Breast epithelium (tissue), 3 donors: ENCODE data around the gene TEAD4.

Experiments used
- POLR2A ChIP-seq: fragments of 450-650 bp; IDR thresholded peaks from one replicate; pipeline ENCODE4 v1.6.1; 2016; ENCODE audit warnings: antibody characterized with exemption, mild to moderate bottlenecking, moderate library complexity
- POLR2AphosphoS5 ChIP-seq, 3 donors: sonication (generic); formaldehyde crosslinking; IDR thresholded peaks; one replicate each; pipeline ENCODE4 v1.6.1; 2017; ENCODE audit warnings: antibody characterized with exemption in 3 of 3
- TF ChIP-seq, protein P1 (sequence below), 3 donors: fragments of 450-650 bp; IDR thresholded peaks; one replicate each; pipeline ENCODE4 v1.5.1; 2016 to 2017; ENCODE audit warnings: antibody characterized with exemption in 3 of 3, mild to moderate bottlenecking in 3 of 3, moderate library complexity in 3 of 3

DNA sequence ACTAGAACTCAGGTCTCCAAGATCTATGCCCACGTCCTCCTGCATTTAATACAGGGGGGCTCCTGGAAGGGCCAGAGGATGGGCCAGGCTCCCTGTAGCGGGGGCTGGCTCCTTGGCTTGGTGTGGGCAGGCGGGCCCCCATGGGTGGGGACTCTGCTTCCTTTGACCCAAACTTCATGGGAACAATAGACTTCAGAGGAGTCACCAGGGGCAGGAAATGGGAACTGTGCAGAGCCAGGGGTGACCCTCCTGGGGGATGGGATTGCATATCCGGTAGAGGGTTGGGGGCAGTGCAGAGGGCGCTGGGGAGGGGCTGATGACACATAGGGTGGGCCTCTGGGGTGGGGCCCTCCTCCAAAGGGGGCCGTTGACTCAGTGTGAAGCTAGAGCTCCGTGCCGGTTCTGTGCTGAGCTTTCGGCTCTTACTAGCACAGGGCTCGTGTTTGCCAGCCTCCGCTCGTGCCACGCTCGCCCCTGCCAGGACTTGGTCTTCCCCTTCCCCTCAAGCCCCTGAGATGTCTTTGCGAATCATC, 4.6 kb downstream of the TEAD4 start:
- TF ChIP-seq, protein P1, sequence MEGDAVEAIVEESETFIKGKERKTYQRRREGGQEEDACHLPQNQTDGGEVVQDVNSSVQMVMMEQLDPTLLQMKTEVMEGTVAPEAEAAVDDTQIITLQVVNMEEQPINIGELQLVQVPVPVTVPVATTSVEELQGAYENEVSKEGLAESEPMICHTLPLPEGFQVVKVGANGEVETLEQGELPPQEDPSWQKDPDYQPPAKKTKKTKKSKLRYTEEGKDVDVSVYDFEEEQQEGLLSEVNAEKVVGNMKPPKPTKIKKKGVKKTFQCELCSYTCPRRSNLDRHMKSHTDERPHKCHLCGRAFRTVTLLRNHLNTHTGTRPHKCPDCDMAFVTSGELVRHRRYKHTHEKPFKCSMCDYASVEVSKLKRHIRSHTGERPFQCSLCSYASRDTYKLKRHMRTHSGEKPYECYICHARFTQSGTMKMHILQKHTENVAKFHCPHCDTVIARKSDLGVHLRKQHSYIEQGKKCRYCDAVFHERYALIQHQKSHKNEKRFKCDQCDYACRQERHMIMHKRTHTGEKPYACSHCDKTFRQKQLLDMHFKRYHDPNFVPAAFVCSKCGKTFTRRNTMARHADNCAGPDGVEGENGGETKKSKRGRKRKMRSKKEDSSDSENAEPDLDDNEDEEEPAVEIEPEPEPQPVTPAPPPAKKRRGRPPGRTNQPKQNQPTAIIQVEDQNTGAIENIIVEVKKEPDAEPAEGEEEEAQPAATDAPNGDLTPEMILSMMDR (IDR thresholded peaks at IDR 0.05) = no peak
- TF ChIP-seq POLR2A (no peak), POLR2AphosphoS5 (IDR thresholded peaks at IDR 0.05) (no peak)
